H9 (cell line): ENCODE data around the gene COLQ. TPM values are rescaled to one million over a fixed set of nuclear protein-coding genes. Genes with fewer than 3 reads are reported as not detected.

Experiments
- DNase-seq: peaks from one replicate; pipeline ENCODE4 v3.0.0-alpha.2; 2017
- H2AFZ ChIP-seq: one replicate; pipeline ENCODE4 v1.6.1; 2013; ENCODE audit warnings: mild to moderate bottlenecking, low read length, control low read depth, moderate library complexity
- H2AK5ac ChIP-seq: 2 replicates; pipeline ENCODE4 v1.6.1; 2013; ENCODE audit warnings: low read length, control low read depth, mixed read lengths; ENCODE audit not compliant: insufficient read length
- H2BK120ac ChIP-seq: one replicate; pipeline ENCODE4 v1.6.1; 2013; ENCODE audit warnings: low read depth, mild to moderate bottlenecking, low read length, control low read depth, inconsistent platforms; ENCODE audit not compliant: poor library complexity, severe bottlenecking
- H2BK12ac ChIP-seq: 2 replicates; pipeline ENCODE4 v1.6.1; 2013; ENCODE audit warnings: low read length, control low read depth, mixed read lengths, low read depth; ENCODE audit not compliant: insufficient read length
- H2BK15ac ChIP-seq: 2 replicates; pipeline ENCODE4 v1.6.1; 2013; ENCODE audit warnings: low read depth, low read length, control low read depth
- H2BK20ac ChIP-seq: one replicate; pipeline ENCODE4 v1.6.1; 2013; ENCODE audit warnings: low read depth, mild to moderate bottlenecking, low read length, control low read depth, inconsistent platforms; ENCODE audit not compliant: poor library complexity, severe bottlenecking
- H2BK5ac ChIP-seq: 2 replicates; pipeline ENCODE4 v1.6.1; 2013; ENCODE audit warnings: low read length, control low read depth, mixed read lengths; ENCODE audit not compliant: insufficient read length
- H3K14ac ChIP-seq: 2 replicates; pipeline ENCODE4 v1.6.1; 2013; ENCODE audit warnings: low read length, control low read depth; ENCODE audit not compliant: insufficient read depth
- H3K18ac ChIP-seq: 2 replicates; pipeline ENCODE4 v1.6.1; 2013; ENCODE audit warnings: low read depth, mild to moderate bottlenecking, mixed read lengths, low read length, control low read depth; ENCODE audit not compliant: insufficient read length
- H3K23ac ChIP-seq: 2 replicates; pipeline ENCODE4 v1.6.1; 2013; ENCODE audit warnings: low read length, control low read depth, mixed read lengths, low read depth; ENCODE audit not compliant: insufficient read length
- H3K23me2 ChIP-seq: 2 replicates; pipeline ENCODE4 v1.6.1; 2013; ENCODE audit warnings: low read depth, mild to moderate bottlenecking, mixed read lengths, low read length, control low read depth; ENCODE audit not compliant: insufficient read length, poor library complexity, severe bottlenecking
- H3K27ac ChIP-seq: 2 replicates; pipeline ENCODE4 v1.5.1; 2013; ENCODE audit warnings: low read length, control low read depth, mixed read lengths, low read depth; ENCODE audit not compliant: insufficient read length
- H3K27me3 ChIP-seq: 2 replicates; pipeline ENCODE4 v1.6.1; 2013; ENCODE audit warnings: low read length, control low read depth, inconsistent platforms; ENCODE audit not compliant: insufficient read depth
- H3K4ac ChIP-seq: 2 replicates; pipeline ENCODE4 v1.6.1; 2013; ENCODE audit warnings: low read depth, mild to moderate bottlenecking, control low read depth, inconsistent platforms, low read length, moderate library complexity
- H3K4me1 ChIP-seq: 2 replicates; pipeline ENCODE4 v1.6.1; 2013; ENCODE audit warnings: low read length, control low read depth, inconsistent platforms; ENCODE audit not compliant: insufficient read depth
- H3K4me2 ChIP-seq: 2 replicates; pipeline ENCODE4 v1.6.1; 2013; ENCODE audit warnings: low read length, control low read depth, mixed read lengths; ENCODE audit not compliant: insufficient read length, insufficient read depth
- H3K56ac ChIP-seq: 2 replicates; pipeline ENCODE4 v1.6.1; 2013; ENCODE audit warnings: low read depth, mild to moderate bottlenecking, mixed read lengths, low read length, control low read depth; ENCODE audit not compliant: insufficient read length
- H3K79me1 ChIP-seq: 2 replicates; pipeline ENCODE4 v1.6.1; 2013; ENCODE audit warnings: low read depth, mild to moderate bottlenecking, moderate library complexity, low read length, control low read depth, inconsistent platforms; ENCODE audit not compliant: insufficient read depth, poor library complexity, severe bottlenecking
- H3K79me2 ChIP-seq: 2 replicates; pipeline ENCODE4 v1.6.1; 2013; ENCODE audit warnings: low read length, control low read depth, inconsistent platforms; ENCODE audit not compliant: insufficient read depth
- H3K9ac ChIP-seq: 2 replicates; pipeline ENCODE4 v1.6.1; 2013; ENCODE audit warnings: low read length, control low read depth, mixed read lengths; ENCODE audit not compliant: insufficient read length; ENCODE audit errors: extremely low read depth
- H3K9me3 ChIP-seq: one replicate; pipeline ENCODE4 v1.6.1; 2013; ENCODE audit warnings: low read depth, low read length, inconsistent platforms; ENCODE audit not compliant: control insufficient read depth
- H3T11ph ChIP-seq: one replicate; pipeline ENCODE4 v1.6.1; 2013; ENCODE audit warnings: mild to moderate bottlenecking, low read length, control low read depth, inconsistent platforms
- H4K20me1 ChIP-seq: one replicate; pipeline ENCODE4 v1.6.1; 2013; ENCODE audit not compliant: control insufficient read depth, insufficient read length, insufficient read depth
- H4K5ac ChIP-seq: 2 replicates; pipeline ENCODE4 v1.6.1; 2013; ENCODE audit warnings: low read depth, mild to moderate bottlenecking, mixed read lengths, low read length, control low read depth; ENCODE audit not compliant: insufficient read length
- H4K8ac ChIP-seq: replicated peaks from 2 replicates; pipeline ENCODE4 v1.6.1; 2013; ENCODE audit warnings: low read length, control low read depth, mixed read lengths, low read depth; ENCODE audit not compliant: insufficient read length
- H4K91ac ChIP-seq: 2 replicates; pipeline ENCODE4 v1.6.1; 2013; ENCODE audit warnings: low read depth, mild to moderate bottlenecking, moderate library complexity, mixed read lengths, low read length, control low read depth; ENCODE audit not compliant: insufficient read length
- H3K27ac Mint-ChIP-seq, 3 experiments: 2 replicates in 2 of 3; 3 replicates in 1 of 3; pipeline ENCODE4 v1.8.0; 2020 to 2021; ENCODE audit warnings: mixed read lengths in 3 of 3, mild to moderate bottlenecking in 1 of 3, moderate library complexity in 1 of 3
- H3K27me3 Mint-ChIP-seq: 2 replicates; pipeline ENCODE4 v1.8.0; 2021; ENCODE audit warnings: low read depth, mild to moderate bottlenecking, moderate library complexity, mixed read lengths
- H3K36me3 Mint-ChIP-seq, 3 experiments: 2 replicates in 2 of 3; 3 replicates in 1 of 3; pipeline ENCODE4 v1.8.0; 2020 to 2021; ENCODE audit warnings: low read depth in 3 of 3, mixed read lengths in 3 of 3; ENCODE audit not compliant: insufficient read depth in 1 of 3
- H3K4me1 Mint-ChIP-seq, 2 experiments: 2 replicates each; pipeline ENCODE4 v1.8.0; 2020; ENCODE audit warnings: mixed read lengths in 2 of 2
- H3K4me3 Mint-ChIP-seq, 2 experiments: 2 replicates in 1 of 2; 3 replicates in 1 of 2; pipeline ENCODE4 v1.8.0; 2020 to 2021; ENCODE audit warnings: mild to moderate bottlenecking in 2 of 2, mixed read lengths in 2 of 2, moderate library complexity in 1 of 2
- H3K9me3 Mint-ChIP-seq, 2 experiments: 2 replicates in 1 of 2; 3 replicates in 1 of 2; pipeline ENCODE4 v1.8.0; 2020; ENCODE audit warnings: mild to moderate bottlenecking in 2 of 2, mixed read lengths in 2 of 2, moderate library complexity in 1 of 2
- WGBS: extraction: QIAGEN DNeasy Blood & Tissue Kit; methylation state at CpG from one replicate; pipeline ENCODE4 v1.1.7; 2013; ENCODE audit warnings: missing lambda C conversion rate, low lambda C conversion rate, mixed read lengths; ENCODE audit not compliant: insufficient read length; ENCODE audit errors: extremely low coverage; 5-methylcytosine and 5-hydroxymethylcytosine counted together
- total RNA-seq: library from RNA; stranded (reverse); gene quantifications from 2 replicates; pipeline ENCODE4 v1.2.1, GENCODE V29; 2021
- TF ChIP-seq, protein P1 (sequence below): fragments of 200-600 bp; sonication (generic); conservative IDR thresholded peaks from 3 replicates; pipeline ENCODE4 v1.8.0; 2021; ENCODE audit warnings: antibody characterized with exemption, mild to moderate bottlenecking

COLQ gene
- total RNA-seq, 1 experiment from 2014 or later: 0.61 TPM

DNA sequence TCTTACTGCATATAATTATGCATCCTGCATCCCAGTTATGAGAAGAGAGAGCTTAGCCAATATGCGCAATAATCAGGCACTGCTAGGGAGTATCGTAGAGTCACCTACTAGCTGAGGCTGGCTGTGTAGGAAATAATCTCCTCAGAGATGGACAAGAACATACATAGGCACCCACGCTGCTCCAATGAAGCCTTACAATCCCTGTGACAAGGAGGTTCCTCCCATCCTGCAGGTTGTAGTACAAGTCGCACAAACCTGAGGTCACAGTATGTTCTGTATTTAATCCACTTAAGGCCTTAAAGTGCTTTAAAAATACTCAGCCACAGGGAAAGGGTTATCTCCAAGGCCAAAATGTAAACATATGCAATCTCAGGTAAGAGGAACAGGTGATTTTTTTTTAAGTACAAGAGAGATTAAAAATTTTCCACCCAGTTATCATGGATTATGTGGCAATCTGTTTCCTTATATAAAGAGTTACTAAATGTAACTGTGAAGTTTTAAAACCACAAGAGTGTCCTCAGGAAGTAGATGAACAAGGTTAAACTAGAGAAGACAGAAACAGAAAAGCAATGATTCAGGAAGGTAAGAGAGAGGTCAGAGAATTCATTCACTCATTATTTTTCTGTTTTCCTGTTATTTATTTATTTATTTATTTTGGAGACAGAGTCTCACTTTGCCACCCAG is 7.5 kb upstream of the COLQ start:
- H3K36me3 Mint-ChIP-seq: no peaks in the 10 kb centered on the region
- peaks cover 14% of the 10 kb centered on the region for H3K27me3 Mint-ChIP-seq

More for the DNA sequence above, 7.5 kb upstream of the COLQ start:
- WGBS: no CpG with 5 or more reads among the region's 4 CpGs
- DNase-seq: no peak
- Histone ChIP-seq H4K5ac (no peak overlapping the region), H3K9me3 (no peaks in the 10 kb centered on the region), H2BK5ac (no peak overlapping the region), H4K20me1 (no peaks in the 10 kb centered on the region), H3K14ac (no peak overlapping the region), H2BK20ac (no peak overlapping the region), H3T11ph (no peak overlapping the region), H4K8ac (no peak overlapping the region), H3K23me2 (no peaks in the 10 kb centered on the region), H2AFZ (no peak overlapping the region), H3K27ac (no peak overlapping the region), H3K9ac (no peak overlapping the region), H3K27me3 (no peaks in the 10 kb centered on the region; the same call in 1 of the 2 replicates), H3K18ac (no peak overlapping the region), H3K79me1 (no peaks in the 10 kb centered on the region), H2BK120ac (no peak overlapping the region), H2BK12ac (no peak overlapping the region), H2BK15ac (no peak overlapping the region), H3K56ac (no peak overlapping the region), H3K4me1 (no peaks in the 10 kb centered on the region), H4K91ac (no peak overlapping the region), H2AK5ac (no peak overlapping the region), H3K79me2 (no peaks in the 10 kb centered on the region), H3K4ac (no peak overlapping the region), H3K23ac (no peak overlapping the region), H3K4me2 (no peak overlapping the region)
- TF ChIP-seq, protein P1, sequence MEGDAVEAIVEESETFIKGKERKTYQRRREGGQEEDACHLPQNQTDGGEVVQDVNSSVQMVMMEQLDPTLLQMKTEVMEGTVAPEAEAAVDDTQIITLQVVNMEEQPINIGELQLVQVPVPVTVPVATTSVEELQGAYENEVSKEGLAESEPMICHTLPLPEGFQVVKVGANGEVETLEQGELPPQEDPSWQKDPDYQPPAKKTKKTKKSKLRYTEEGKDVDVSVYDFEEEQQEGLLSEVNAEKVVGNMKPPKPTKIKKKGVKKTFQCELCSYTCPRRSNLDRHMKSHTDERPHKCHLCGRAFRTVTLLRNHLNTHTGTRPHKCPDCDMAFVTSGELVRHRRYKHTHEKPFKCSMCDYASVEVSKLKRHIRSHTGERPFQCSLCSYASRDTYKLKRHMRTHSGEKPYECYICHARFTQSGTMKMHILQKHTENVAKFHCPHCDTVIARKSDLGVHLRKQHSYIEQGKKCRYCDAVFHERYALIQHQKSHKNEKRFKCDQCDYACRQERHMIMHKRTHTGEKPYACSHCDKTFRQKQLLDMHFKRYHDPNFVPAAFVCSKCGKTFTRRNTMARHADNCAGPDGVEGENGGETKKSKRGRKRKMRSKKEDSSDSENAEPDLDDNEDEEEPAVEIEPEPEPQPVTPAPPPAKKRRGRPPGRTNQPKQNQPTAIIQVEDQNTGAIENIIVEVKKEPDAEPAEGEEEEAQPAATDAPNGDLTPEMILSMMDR: no peak
- Mint-ChIP-seq H3K4me1 (peaks cover 6 to 8% of the 10 kb centered on the region in 2 experiments), H3K4me3 (no peak overlapping the region; a peak in 1 of 5 replicates), H3K27ac (no peak overlapping the region), H3K9me3 (no peaks in the 10 kb centered on the region)
